Lung (tissue), 12 donors: Measurements from ENCODE around the gene CDKL1. TPM values are rescaled to one million over a fixed set of nuclear protein-coding genes. Genes with fewer than 3 reads are reported as not detected.

Experiments
- ATAC-seq: fragments of 200-7000 bp; cut with Tn5 transposase; one replicate; pipeline ENCODE4 v1.9.1; 2020; ENCODE audit warnings: moderate number of reproducible peaks; ENCODE audit not compliant: insufficient read depth, low FRiP score
- DNase-seq, 3 donors: peaks; one replicate each; pipeline ENCODE4 v3.0.0-alpha.2; 2013 to 2017
- H3K27ac ChIP-seq, 2 donors: one replicate each; pipeline ENCODE4 v1.5.1; 2013; ENCODE audit warnings: mild to moderate bottlenecking in 2 of 2, moderate library complexity in 2 of 2, control low read depth in 1 of 2, inconsistent platforms in 1 of 2, low read depth in 1 of 2, low read length in 1 of 2
- H3K27me3 ChIP-seq, 3 donors: one replicate each; pipeline ENCODE4 v1.5.1; 2013; ENCODE audit warnings: low read length in 2 of 3; ENCODE audit not compliant: control insufficient read depth in 3 of 3, insufficient read depth in 3 of 3
- H3K36me3 ChIP-seq, 4 donors: one replicate each; pipeline ENCODE4 v1.5.1; 2013; ENCODE audit warnings: low read length in 4 of 4, mild to moderate bottlenecking in 1 of 4, moderate library complexity in 1 of 4; ENCODE audit not compliant: control insufficient read depth in 4 of 4, insufficient read depth in 4 of 4
- H3K4me1 ChIP-seq, 5 donors: one replicate each; pipeline ENCODE4 v1.5.1; 2013; ENCODE audit warnings: low read length in 5 of 5, mild to moderate bottlenecking in 2 of 5, moderate library complexity in 1 of 5; ENCODE audit not compliant: control insufficient read depth in 5 of 5, insufficient read depth in 5 of 5
- H3K4me3 ChIP-seq: one replicate; pipeline ENCODE4 v1.5.1; 2013; ENCODE audit warnings: mild to moderate bottlenecking, control low read depth, moderate library complexity
- H3K9ac ChIP-seq, 2 donors: one replicate each; pipeline ENCODE4 v1.5.1; 2013; ENCODE audit warnings: low read length in 2 of 2, control low read depth in 1 of 2; ENCODE audit not compliant: insufficient read depth in 1 of 2
- H3K9me3 ChIP-seq, 4 donors: one replicate each; pipeline ENCODE4 v1.5.1; 2013; ENCODE audit warnings: low read length in 3 of 4, mild to moderate bottlenecking in 1 of 4, moderate library complexity in 1 of 4; ENCODE audit not compliant: control insufficient read depth in 4 of 4, insufficient read depth in 3 of 4
- CTCF ChIP-seq: IDR thresholded peaks from 2 replicates; pipeline ENCODE4 v1.5.1; 2012; ENCODE audit warnings: mild to moderate bottlenecking; ENCODE audit errors: control extremely low read depth, extremely low read depth
- WGBS, 2 donors: extraction: QIAGEN DNeasy Blood & Tissue Kit; methylation state at CpG; one replicate each; pipeline ENCODE4 v1.1.7; 2013; 5-methylcytosine and 5-hydroxymethylcytosine counted together
- polyA plus RNA-seq, 2 donors: library from polyadenylated mRNA; stranded (reverse); fragments of 200-250 nt; gene quantifications; one replicate each; pipeline ENCODE4 v1.2.1, GENCODE V29; 2013
- total RNA-seq, 2 donors: library from RNA; depleted of rRNA in 1 of 2; stranded (reverse); fragments of >200 nt in 1 of 2; gene quantifications; one replicate each; pipeline ENCODE4 v1.2.1, GENCODE V29; 2014 to 2021
- donor health status: control.
- donor health status: control.
- donor health status: Bipolar disorder and iron deficiency.
- donor health status: healthy.
- donor health status: DM: yes; HTN: yes; CAD: no.

The CDKL1 gene
- total and polyA plus RNA-seq, 4 donors, result 3.8 to 28.2 (median 16.3) TPM

GRCh38 chr14:50397390-50398188 is 908 bp upstream of the CDKL1 start:
- TF ChIP-seq CTCF, result no peak
- H3K9me3 ChIP-seq, result no peaks in the 10 kb centered on the region
- peak overlapping the region; percentile 62 for H3K4me3 ChIP-seq
- H3K27me3 ChIP-seq, result no peaks in the 10 kb centered on the region
- H3K4me1 ChIP-seq, result peaks cover 3 to 35% (median 7%) of the 10 kb centered on the region in 5 donors
- WGBS, 2 donors, result 17 to 23% methylated on average over 9 of the region's 9 CpGs
- H3K27ac ChIP-seq, result peak overlapping the region; percentile 72 to 93
- H3K36me3 ChIP-seq, result peaks cover 0 to 1% (median 0%) of the 10 kb centered on the region in 4 donors
- DNase-seq, result peak in 2 of 3 donors; percentile 30 to 35
- ATAC-seq, result no peak
- H3K9ac ChIP-seq, result peak overlapping the region in 1 of 2 donors; percentile 84

GRCh38 chr14:50395448-50395847 is 1.2 kb downstream of the CDKL1 start:
- no peak for TF ChIP-seq CTCF
- peak overlapping the region in 1 of 2 donors; percentile 54 for H3K9ac ChIP-seq
- H3K36me3 ChIP-seq, result peaks cover 0 to 1% (median 0%) of the 10 kb centered on the region in 4 donors
- H3K27ac ChIP-seq, result no peak overlapping the region
- H3K4me1 ChIP-seq, result peaks cover 3 to 33% (median 5%) of the 10 kb centered on the region in 5 donors
- ATAC-seq (no peak), DNase-seq (no peak)
- H3K27me3 ChIP-seq, result no peaks in the 10 kb centered on the region
- WGBS, 2 donors, result 67 to 85% methylated on average over 5 of the region's 5 CpGs
- H3K4me3 ChIP-seq, result no peak overlapping the region
- no peaks in the 10 kb centered on the region for H3K9me3 ChIP-seq

GRCh38 chr14:50394713-50395112 is 2.0 kb downstream of the CDKL1 start:
- DNase-seq, result no peak
- no peak overlapping the region for H3K27ac ChIP-seq
- peaks cover 0 to 1% (median 0%) of the 10 kb centered on the region in 4 donors for H3K36me3 ChIP-seq
- no peak for ATAC-seq
- H3K4me3 ChIP-seq, result no peak overlapping the region
- TF ChIP-seq CTCF, result no peak
- no peaks in the 10 kb centered on the region for H3K9me3 ChIP-seq
- no peak overlapping the region for H3K9ac ChIP-seq
- no peaks in the 10 kb centered on the region for H3K27me3 ChIP-seq
- 94 to 98% methylated on average over 5 of the region's 5 CpGs for WGBS, 2 donors
- peaks cover 3 to 27% (median 5%) of the 10 kb centered on the region in 5 donors for H3K4me1 ChIP-seq
